ENCODE measurements around the gene PLEKHM1.

GRCh38 chr17:45396496-45397205, 93.9 kb downstream of the PLEKHM1 start:
- TF ChIP-seq CTCF (conservative IDR thresholded peaks at IDR 0.05; ENCODE audit: low read depth, low read length) (no peak), POLR2A (IDR thresholded peaks at IDR 0.05; ENCODE audit: low read depth, low read length) (no peak), CEBPB (IDR thresholded peaks at IDR 0.05; ENCODE audit: low read depth, low read length) (no peak), RAD21 (IDR thresholded peaks at IDR 0.05; ENCODE audit: low read length) (no peak), MAZ (IDR thresholded peaks at IDR 0.05; ENCODE audit: borderline replicate concordance, low read depth, low read length) (no peak), MXI1 (IDR thresholded peaks at IDR 0.05; ENCODE audit: borderline replicate concordance, low read depth, low read length) (no peak), NFE2L2 (IDR thresholded peaks at IDR 0.05; ENCODE audit: low read depth, low read length) (no peak), SMC3 (IDR thresholded peaks at IDR 0.05; ENCODE audit: low read depth, low read length) (no peak)
